HG03064 (cell line): ENCODE measurements around the gene DAD1.
A peak's percentile ranks its signal among the peaks of the same experiment; 100 is the strongest.

ENCODE experiments used
- ATAC-seq: cut with Tn5 transposase; IDR thresholded peaks from one replicate; pipeline ENCODE4 v1.9.1; 2021; ENCODE audit warnings: low read depth; ENCODE audit not compliant: unreplicated experiment

The DAD1 gene

GRCh38 chr14:22540811-22541360 lies 48.1 kb downstream of the DAD1 start:
- ATAC-seq, result no peak

GRCh38 chr14:22540293-22540692 lies 48.7 kb downstream of the DAD1 start:
- no peak for ATAC-seq

DNA sequence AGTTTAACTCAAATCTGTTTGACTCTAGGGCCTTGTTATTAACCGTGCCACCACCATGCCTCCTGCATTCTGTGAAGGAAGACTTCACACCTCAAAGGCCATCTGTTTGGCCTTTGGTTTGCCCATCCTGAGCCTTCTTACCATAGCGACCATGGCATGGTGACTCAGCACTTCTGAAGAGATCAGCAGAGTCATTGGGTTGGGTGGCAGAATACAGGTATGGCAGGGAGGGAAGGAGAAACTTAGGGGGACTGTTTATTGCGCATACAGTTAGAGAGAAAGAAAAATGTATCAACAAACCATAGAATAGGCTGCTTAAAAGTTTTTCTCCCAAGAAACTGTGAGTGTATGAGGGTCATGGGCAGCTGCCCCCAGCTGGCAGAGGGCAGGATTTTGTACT lies 49.2 kb downstream of the DAD1 start:
- ATAC-seq, result no peak

DNA sequence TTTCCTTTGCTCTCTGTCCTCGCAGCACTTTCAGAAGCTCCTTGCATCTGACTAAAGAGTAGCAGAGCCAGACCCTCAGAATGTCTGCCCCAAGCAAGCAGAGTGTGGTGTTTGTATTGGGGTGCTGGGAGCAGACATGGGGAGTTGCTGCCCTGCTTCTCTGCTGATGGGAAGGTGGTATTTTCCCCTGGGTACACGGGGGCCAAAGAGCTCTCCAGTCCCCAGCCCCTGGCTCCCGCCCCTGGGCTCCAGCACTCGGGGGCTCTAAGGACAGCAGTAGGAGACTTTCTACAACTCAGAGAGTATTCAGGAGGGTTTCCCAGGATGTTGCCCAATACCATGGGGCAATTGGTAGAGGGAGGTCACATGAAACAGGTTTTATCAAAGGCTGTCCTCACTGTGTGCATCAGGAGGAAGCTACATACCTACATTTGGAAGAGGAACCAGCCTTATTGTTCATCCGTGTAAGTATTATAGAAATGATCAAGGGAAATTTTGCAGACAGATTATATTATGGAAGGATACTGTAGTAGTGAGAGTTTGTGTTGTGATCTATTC lies 50.3 kb downstream of the DAD1 start:
- ATAC-seq, result no peak

- ATAC-seq, result no peak
Observed at GRCh38 chr14:22537436-22538310, 51.4 kb downstream of the DAD1 start.

DNA sequence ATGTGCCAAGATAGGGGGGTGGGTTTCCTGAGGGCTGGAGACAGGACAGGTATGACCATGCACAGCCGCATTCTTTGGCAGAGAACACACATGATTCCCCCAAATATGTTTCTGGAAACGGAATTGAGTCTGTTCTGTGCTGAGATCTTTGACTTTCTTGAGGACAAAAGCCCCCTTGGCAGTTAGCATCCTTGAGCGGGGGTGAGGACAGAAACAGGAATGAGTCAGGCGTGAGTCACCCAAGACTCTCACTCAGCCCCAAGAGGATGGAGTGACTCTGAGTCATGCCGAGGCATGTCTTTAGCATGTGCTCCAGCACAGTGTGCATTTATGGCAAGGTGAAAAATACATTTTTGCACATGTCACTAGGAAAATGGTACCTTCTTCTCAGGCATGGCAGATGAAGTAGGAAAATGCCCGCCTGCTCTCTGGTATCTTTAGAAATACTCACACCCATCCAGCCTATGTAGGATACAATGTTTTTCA lies 52.1 kb downstream of the DAD1 start:
- peak; percentile 69 for ATAC-seq

GRCh38 chr14:22535916-22536315 lies 53.1 kb downstream of the DAD1 start:
- ATAC-seq, result no peak

DNA sequence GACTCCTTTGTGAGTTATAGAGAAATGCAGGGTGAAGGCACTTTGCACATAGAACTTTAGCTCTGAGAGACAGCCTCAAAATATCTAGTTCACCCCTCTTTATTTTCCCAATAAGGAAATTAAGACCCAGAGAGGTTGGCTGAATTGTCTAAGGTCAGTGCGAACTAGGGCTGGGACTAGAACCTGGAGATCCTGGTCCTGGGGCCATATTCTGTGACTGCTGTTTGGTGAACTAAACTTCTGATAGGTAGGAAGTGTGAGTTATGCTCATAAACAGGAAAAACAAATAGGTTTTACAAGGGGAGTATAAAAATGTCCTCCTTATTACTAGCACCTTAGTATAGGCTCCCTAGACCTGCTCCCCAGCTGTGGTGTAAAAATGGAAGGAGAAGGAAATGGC lies 53.9 kb downstream of the DAD1 start:
- ATAC-seq, result no peak

DNA sequence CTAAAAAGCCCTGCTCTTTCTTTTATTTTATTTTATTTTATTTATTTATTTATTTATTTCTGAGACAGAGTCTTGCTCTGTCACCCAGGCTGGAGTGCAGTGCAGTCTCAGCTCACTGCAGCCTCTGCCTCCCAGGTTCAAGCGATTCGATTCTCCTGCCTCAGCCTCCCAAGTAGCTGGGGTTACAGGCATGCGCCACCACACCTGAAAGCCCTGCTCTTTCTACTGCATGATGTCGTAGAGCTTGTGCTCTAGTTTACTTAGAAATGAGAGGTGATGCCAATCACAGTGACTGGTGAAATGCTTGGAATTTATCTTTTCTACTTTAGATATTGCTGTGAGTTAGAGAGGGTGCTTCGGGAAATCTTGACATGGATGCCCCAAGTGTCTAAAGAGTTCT lies 54.5 kb downstream of the DAD1 start:
- no peak for ATAC-seq

DNA sequence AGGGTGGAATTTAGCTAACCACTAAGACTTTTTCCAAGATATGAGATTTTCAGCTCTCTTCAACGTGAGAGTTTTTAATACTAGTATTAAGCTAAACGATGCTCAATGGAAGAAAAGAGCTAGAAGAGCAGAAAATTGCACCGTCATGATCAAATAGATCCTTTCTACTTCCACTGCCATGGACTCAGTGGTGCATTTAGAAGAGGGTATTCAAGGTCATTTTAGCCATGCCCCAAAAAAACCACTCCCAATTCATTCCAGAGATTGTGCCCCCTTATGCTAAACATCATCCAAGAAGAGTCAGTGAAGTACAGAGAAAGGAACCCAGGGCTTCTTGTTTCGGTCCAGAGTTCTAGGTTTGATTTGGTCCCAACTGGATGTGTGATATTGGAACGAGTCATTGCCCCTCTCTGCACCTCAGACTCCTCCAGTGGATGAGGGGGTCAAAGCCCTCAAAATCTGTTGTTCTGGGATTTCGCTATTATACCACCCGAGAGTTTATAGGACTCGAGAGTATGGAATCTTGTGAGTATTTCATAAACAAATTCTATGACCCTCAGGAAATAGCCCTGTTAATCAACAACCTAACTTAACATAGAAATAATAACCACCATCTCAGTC lies 55.2 kb downstream of the DAD1 start:
- ATAC-seq, result no peak

GRCh38 chr14:22533057-22533704 lies 55.8 kb downstream of the DAD1 start:
- ATAC-seq, result no peak

DNA sequence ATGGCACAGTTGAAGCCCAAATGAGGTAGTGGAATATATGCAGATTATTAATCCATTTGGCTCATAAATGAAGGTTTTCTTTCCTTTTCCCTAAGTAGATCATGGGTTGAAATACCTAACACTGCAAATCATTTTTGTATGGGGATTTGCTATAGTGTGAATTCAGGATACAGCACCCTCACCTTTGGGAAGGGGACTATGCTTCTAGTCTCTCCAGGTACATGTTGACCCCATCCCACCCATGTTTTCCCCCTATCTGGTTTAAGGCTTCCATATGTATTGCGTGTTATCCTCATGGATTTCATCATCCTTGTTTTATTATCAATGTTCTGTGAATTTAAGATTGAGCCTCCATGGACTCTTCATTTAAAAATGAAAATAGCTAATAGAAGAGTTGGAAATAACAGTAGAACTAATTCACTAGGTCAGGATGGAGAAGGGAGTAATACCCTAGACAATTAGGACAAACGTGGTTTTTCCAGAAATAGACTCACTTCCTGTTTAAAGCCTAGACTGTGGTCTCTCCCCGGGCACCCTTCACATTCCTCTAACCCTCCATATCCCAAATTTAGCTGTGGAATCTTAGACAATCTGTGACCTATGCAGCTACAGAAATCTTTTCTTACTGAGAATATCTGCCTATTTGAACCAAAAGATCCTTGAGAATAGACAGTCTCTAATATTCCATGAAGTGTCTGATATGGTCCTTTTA lies 56.5 kb downstream of the DAD1 start:
- ATAC-seq, result no peak

- peak; percentile 55 for ATAC-seq
Observed at GRCh38 chr14:22531451-22532344, 57.3 kb downstream of the DAD1 start.

- ATAC-seq, result no peak
Observed at GRCh38 chr14:22530127-22530526, 58.9 kb downstream of the DAD1 start.

- no peak for ATAC-seq
Observed at GRCh38 chr14:22526744-22527143, 62.3 kb downstream of the DAD1 start.

DNA sequence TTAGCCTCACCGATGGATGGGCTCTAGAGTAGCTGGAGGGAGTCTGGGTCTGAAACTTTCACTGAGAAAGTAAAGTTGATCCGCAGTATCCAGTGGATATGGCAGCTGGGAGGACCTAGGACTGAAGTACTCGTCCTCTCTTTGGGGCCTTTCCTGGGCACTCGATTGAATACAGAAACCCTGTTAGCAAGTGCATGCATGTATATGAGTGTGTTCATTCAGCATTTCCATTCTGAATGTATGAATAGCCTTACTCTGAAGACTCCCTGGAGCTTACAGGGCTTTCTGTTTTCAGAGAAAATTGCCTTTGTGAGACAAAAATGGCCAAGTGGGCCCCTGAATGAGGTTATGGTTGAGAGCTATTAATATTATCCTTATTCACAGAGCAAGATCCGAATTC lies 62.8 kb downstream of the DAD1 start:
- ATAC-seq, result no peak

- ATAC-seq, result no peak
Observed at GRCh38 chr14:22524784-22525161, 64.3 kb downstream of the DAD1 start.

DNA sequence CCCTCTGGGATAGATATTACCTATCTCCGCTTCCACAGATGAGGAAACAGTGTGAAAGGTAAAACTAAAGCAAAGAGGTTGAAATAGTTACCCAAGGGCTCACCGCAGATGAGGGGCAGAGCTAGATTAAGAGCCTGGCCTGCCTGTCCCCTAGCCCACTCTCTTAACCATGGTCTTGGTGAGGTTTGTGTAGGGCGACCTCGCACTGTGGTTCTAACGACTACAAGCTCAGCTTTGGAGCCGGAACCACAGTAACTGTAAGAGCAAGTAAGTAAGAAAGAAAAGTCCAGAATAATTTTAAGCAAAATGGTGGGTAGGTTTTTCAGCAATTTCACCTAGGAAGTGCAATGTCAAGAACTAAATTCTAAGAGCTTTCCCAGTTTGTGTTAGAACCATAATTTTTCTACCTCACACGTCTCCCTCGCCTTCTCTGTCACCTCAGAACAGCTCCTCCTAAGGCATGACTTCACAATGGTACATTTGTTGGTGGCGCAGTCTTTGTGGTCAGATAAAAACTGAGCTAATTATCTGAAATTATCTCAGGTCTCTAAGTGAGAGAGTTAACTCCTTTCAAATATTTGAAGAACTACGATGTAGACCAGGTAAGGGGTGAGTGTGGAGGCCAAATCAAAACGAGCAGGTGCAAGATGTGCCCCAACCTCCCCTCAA lies 64.8 kb downstream of the DAD1 start:
- no peak for ATAC-seq

- ATAC-seq, result no peak
Observed at GRCh38 chr14:22523283-22523682, 65.7 kb downstream of the DAD1 start.
